ENCODE measurements around the gene ACO1. TPM values are rescaled to one million over a fixed set of nuclear protein-coding genes. Genes with fewer than 3 reads are reported as not detected.

The ACO1 gene
- 3.1 TPM for polyA plus RNA-seq (2012; ENCODE audit: insufficient read depth, insufficient read length, low read depth)

DNA sequence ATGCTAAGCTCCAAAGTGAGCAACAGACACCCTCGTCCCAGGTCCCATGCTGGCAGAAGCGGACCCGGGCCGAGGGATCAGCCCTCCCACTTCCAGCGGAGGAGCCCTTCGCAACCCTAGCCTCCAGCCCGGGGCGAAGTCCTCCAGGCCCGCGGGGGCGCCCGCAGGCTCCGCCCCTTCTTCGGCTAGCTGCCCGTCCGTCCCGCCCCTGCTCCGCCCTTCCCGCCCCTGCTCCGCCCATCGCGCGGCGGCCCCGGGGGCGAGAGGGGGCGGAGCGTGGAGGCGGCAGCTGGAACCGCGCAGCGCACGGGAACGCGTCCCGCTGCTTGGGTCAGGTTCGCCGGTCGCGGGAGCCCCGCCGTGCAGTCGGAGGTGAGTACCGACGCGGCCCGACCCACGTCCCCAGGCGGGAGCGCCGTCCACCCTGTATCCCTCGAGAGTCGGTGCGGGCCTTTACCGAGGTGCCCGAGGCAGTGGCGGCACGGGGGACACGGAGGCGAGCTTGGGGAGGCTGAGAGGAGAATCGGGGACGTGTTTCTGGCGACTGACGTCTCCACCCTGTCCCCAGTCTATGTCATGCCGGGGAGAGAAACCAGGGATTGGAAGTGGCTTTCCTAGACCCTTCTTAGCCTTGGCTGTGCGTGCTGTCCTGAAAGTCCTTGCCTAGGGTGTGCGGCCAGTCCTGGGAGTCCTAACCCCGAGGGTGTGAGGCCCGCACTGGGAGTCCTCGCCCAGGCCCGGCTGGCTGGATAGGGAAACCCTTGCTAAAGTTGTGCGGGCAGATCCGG is at the start of gene ACO1:
TSS of gene ACO1 (plus strand) at position 280 of the 788 bp plus-strand sequence. CDS start 20,864 bp downstream, outside the sequence.
- Histone ChIP-seq H3K27me3 (peaks cover 43% of the 10 kb centered on the region), H3K36me3 (no peaks in the 10 kb centered on the region), H3K9me3 (no peaks in the 10 kb centered on the region), H3K4me3 (ENCODE audit: low read depth, low read length) (peak within 1 kb of the TSS; percentile 84), H3K4me1 (no peaks in the 10 kb centered on the region)
- TF ChIP-seq, protein P1, sequence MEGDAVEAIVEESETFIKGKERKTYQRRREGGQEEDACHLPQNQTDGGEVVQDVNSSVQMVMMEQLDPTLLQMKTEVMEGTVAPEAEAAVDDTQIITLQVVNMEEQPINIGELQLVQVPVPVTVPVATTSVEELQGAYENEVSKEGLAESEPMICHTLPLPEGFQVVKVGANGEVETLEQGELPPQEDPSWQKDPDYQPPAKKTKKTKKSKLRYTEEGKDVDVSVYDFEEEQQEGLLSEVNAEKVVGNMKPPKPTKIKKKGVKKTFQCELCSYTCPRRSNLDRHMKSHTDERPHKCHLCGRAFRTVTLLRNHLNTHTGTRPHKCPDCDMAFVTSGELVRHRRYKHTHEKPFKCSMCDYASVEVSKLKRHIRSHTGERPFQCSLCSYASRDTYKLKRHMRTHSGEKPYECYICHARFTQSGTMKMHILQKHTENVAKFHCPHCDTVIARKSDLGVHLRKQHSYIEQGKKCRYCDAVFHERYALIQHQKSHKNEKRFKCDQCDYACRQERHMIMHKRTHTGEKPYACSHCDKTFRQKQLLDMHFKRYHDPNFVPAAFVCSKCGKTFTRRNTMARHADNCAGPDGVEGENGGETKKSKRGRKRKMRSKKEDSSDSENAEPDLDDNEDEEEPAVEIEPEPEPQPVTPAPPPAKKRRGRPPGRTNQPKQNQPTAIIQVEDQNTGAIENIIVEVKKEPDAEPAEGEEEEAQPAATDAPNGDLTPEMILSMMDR (IDR thresholded peaks at IDR 0.05; ENCODE audit: low read depth, low read length) = no peak
- peak; percentile 92 for DNase-seq

DNA sequence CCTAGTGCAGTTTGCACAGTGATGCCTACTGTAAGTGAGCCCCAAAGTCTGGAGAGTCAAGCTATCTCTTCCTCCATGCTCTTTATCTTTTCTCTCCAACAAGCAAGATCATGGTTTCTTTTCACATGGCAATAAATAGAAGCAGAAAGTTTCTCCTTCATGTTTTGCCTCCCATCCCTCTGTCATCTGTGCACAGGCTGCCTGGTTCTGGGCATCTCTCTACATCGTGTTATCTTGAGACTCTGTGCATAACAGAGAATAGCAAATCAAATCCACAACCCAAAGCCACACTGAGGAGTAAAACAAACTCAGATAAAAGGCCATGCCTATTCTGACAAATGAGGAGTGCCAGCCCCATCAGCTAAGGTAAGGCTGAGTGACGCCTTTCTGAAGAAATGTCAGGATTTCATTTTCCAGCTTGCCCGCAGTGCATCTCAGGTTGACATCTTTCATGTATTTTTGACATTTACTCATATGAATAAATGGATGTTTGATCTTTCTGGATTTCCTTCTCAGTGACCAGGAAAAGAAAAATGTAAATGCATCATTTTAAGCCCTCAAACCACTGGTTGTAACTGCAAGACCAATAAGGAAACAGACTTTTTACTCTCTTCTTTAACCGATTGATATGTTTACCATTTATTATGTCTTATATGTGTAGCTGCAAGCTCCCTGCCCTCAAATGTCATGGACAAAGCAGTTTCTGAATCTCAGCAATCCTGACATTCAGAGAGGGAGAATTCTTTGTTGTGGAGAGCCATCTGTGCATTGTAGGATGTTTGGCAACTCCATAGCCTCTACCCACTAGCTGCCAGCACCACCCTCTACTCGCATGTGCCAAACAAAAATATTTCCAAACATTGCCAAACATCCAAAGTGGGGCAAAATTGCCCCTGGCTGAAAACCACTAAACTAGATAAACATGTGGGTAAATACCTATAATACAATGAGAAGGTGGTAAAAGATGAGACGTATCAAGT is 49.2 kb upstream of the ACO1 start:
- Histone ChIP-seq H3K4me3 (ENCODE audit: low read depth, low read length) (no peak overlapping the region), H3K9me3 (no peaks in the 10 kb centered on the region; the same call in 1 of the 2 replicates), H3K27me3 (no peaks in the 10 kb centered on the region), H3K4me1 (no peaks in the 10 kb centered on the region), H3K36me3 (no peaks in the 10 kb centered on the region)
- DNase-seq = no peak
- TF ChIP-seq, protein P1 (IDR thresholded peaks at IDR 0.05; ENCODE audit: low read depth, low read length) = no peak

DNA sequence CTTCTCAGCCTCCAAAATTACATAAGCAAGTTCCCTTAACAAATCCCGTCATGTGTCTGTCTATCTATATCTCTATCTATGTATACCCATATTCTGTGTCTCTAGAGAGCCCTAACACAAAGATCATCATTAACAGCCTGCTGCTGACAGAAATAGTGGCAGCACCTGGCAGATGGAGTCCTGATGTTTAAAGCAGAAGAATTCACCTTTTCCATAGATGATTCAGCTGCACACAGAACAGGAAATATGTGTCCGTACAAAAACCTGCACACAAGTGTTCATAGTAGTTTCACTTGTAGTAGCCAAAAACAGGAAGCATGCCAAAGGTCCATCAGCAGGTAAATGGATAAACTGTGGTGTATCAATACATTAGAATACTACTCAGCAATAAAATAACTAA is 45.0 kb upstream of the ACO1 start:
- Histone ChIP-seq H3K4me1 (no peaks in the 10 kb centered on the region), H3K36me3 (no peaks in the 10 kb centered on the region), H3K27me3 (no peaks in the 10 kb centered on the region), H3K4me3 (ENCODE audit: low read depth, low read length) (no peak overlapping the region), H3K9me3 (no peaks in the 10 kb centered on the region; the same call in 1 of the 2 replicates)
- DNase-seq = no peak
- TF ChIP-seq, protein P1 (IDR thresholded peaks at IDR 0.05; ENCODE audit: low read depth, low read length) = no peak

DNA sequence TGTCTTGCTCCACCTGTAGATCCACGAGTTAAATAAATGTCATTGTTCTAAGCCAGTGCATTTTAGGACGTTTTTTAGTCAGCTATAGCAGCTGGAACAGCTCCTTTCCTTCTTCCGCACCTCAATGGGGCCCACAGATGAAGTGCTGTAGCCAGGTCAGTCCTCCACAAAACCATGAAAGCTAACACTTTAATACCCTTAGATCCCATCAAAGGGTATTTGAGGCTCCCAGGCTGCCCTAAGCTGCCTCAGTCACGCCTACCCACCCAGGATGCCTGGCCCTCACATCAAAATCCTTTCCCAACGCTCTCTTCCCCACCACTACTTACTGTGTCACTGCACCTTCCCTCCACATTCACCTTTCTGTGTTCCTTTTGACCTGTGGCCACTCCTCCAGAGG is 44.1 kb upstream of the ACO1 start:
- no peak overlapping the region for H3K4me3 ChIP-seq (ENCODE audit: low read depth, low read length)
- TF ChIP-seq, protein P1 (IDR thresholded peaks at IDR 0.05; ENCODE audit: low read depth, low read length) = no peak
- H3K4me1 ChIP-seq = no peaks in the 10 kb centered on the region
- no peak for DNase-seq
- H3K27me3 ChIP-seq = no peaks in the 10 kb centered on the region
- H3K36me3 ChIP-seq = no peaks in the 10 kb centered on the region
- H3K9me3 ChIP-seq = no peaks in the 10 kb centered on the region; the same call in 1 of the 2 replicates

DNA sequence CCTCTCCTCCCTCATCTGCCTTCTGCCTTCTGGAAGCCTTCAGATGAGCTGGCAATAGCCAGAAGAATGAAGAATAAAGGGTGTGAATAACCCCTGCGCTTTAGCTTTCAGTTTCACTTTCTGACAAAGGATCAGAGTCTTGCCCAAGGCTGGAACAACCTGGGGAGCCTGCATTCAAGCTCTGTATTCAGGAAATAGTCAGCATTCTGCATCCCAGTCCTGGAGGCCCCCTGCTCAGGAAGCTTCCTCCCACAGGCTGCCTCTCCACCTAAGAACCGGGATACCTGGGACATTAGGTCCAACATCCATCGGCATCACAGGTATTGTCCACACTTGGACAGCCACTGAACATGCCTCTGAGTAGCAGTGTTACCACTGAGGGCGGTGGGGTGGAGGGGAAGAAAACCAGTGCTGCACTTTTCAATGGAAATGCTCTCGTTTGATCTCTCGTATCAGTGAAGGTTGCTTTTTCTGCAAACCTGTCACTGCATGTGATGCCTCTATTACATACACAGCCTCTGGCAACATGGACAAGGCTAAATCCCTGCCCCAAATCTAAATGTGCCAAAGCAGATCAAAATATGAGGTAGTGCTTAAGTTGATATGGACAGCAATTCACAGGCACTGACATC is 39.8 kb upstream of the ACO1 start:
- no peaks in the 10 kb centered on the region for H3K36me3 ChIP-seq
- no peaks in the 10 kb centered on the region for H3K9me3 ChIP-seq
- no peak for DNase-seq
- no peaks in the 10 kb centered on the region for H3K27me3 ChIP-seq
- no peaks in the 10 kb centered on the region for H3K4me1 ChIP-seq
- H3K4me3 ChIP-seq (ENCODE audit: low read depth, low read length) = no peak overlapping the region
- TF ChIP-seq, protein P1 (IDR thresholded peaks at IDR 0.05; ENCODE audit: low read depth, low read length) = no peak
